Measurements from ENCODE around the gene TMEM259. TPM values are rescaled to one million over a fixed set of nuclear protein-coding genes. Genes with fewer than 3 reads are reported as not detected.

TMEM259 gene
- total and polyA plus RNA-seq, 2 of the 13 experiments (the other 11 are each of a cell fraction or from before 2014, with no cell fraction given) = 64.7 to 164 TPM

GRCh38 chr19:982567-983170, 38.3 kb downstream of the TMEM259 start (continued):
- TF ChIP-seq BCL3 (CRISPR knock-in tag; IDR thresholded peaks at IDR 0.05) (no peak), JUNB (CRISPR knock-in tag; IDR thresholded peaks at IDR 0.05; ENCODE audit: borderline replicate concordance) (no peak), DDIT3 (CRISPR knock-in tag; IDR thresholded peaks at IDR 0.05) (no peak), TIGD3 (CRISPR knock-in tag; IDR thresholded peaks at IDR 0.05; ENCODE audit: borderline replicate concordance) (no peak), ZBTB33 (CRISPR knock-in tag; IDR thresholded peaks at IDR 0.05) (peak; percentile 25; the same call in 1 of the 2 replicates), ZNF790 (CRISPR knock-in tag; IDR thresholded peaks at IDR 0.05; ENCODE audit: borderline replicate concordance) (no peak), HNF4G (IDR thresholded peaks at IDR 0.05; ENCODE audit: borderline replicate concordance, low read depth, low read length) (no peak), HNF4G (CRISPR knock-in tag; IDR thresholded peaks at IDR 0.05; ENCODE audit: borderline replicate concordance, low read depth) (no peak; the same call in 1 of the 2 replicates), FOXC1 (CRISPR knock-in tag; IDR thresholded peaks at IDR 0.05; ENCODE audit: borderline replicate concordance) (no peak), ZNF503 (CRISPR knock-in tag; IDR thresholded peaks at IDR 0.05) (no peak), MBNL3 (CRISPR knock-in tag; conservative IDR thresholded peaks at IDR 0.05) (no peak), KDM6A (CRISPR knock-in tag; IDR thresholded peaks at IDR 0.05; ENCODE audit: low read depth) (no peak), ARNTL (CRISPR knock-in tag; IDR thresholded peaks at IDR 0.05) (0 out of 2 replicates have a peak, but pooled peaks have one; percentile 14), ZNF768 (CRISPR knock-in tag; IDR thresholded peaks at IDR 0.05) (peak; percentile 41), ZSCAN31 (CRISPR knock-in tag; IDR thresholded peaks at IDR 0.05; ENCODE audit: low read depth) (0 out of 2 replicates have a peak, but pooled peaks have one; percentile 72), AGO1 (IDR thresholded peaks at IDR 0.05; ENCODE audit: low read depth, low read length, poor library complexity, severe bottlenecking) (peak; percentile 29), YEATS2 (CRISPR knock-in tag; IDR thresholded peaks at IDR 0.05; ENCODE audit: borderline replicate concordance) (no peak), ZNF770 (CRISPR knock-in tag; IDR thresholded peaks at IDR 0.05) (peak; percentile 84), DPF2 (CRISPR knock-in tag; IDR thresholded peaks at IDR 0.05; ENCODE audit: borderline replicate concordance, low read depth) (no peak), ZNF839 (CRISPR knock-in tag; IDR thresholded peaks at IDR 0.05; ENCODE audit: borderline replicate concordance) (no peak)

Data from HepG2 (cell line).